Thyroid gland (tissue), 4 donors: ENCODE results near the gene ZCCHC13. TPM values are rescaled to one million over a fixed set of nuclear protein-coding genes. Genes with fewer than 3 reads are reported as not detected.
"Not testable (repeated sequence)": the region's sequence is repeated elsewhere in the genome, so short reads cannot be mapped to it uniquely, and the experiment has no call there.

Source experiments
- DNase-seq, 2 donors: peaks; one replicate each; pipeline ENCODE4 v3.0.0-alpha.2; 2019
- H3K27ac ChIP-seq, 3 donors: fragments of 200-600 bp; sonication (generic); 1 replicate in 2 of 3; 2 replicates in 1 of 3; pipeline ENCODE4 v1.5.1; 2016 to 2019; ENCODE audit warnings: mild to moderate bottlenecking in 1 of 3, moderate library complexity in 1 of 3
- H3K27me3 ChIP-seq: fragments of 200-600 bp; sonication (generic); one replicate; pipeline ENCODE4 v1.5.1; 2019
- H3K36me3 ChIP-seq, 2 donors: fragments of 200-600 bp; sonication (generic); one replicate each; pipeline ENCODE4 v1.5.1; 2016 to 2019
- H3K4me1 ChIP-seq, 2 donors: fragments of 200-600 bp; sonication (generic); one replicate each; pipeline ENCODE4 v1.5.1; 2017 to 2019
- H3K4me3 ChIP-seq, 3 donors: fragments of 200-600 bp; sonication (generic); replicated peaks in 1 of 3; 1 replicate in 2 of 3; 2 replicates in 1 of 3; pipeline ENCODE4 v1.5.1; 2016; ENCODE audit warnings: mild to moderate bottlenecking in 1 of 3
- H3K9me3 ChIP-seq: fragments of 200-600 bp; sonication (generic); one replicate; pipeline ENCODE4 v1.5.1; 2017
- CTCF ChIP-seq, 6 experiments: fragments of 200-600 bp in 3 of 6; fragments of 450-650 bp in 3 of 6; sonication (generic) in 3 of 6; IDR thresholded peaks; one replicate each; pipeline ENCODE4 v1.5.1; 2016 to 2019; ENCODE audit warnings: antibody characterized with exemption in 6 of 6, mild to moderate bottlenecking in 2 of 6, inconsistent platforms in 1 of 6, moderate library complexity in 1 of 6
- POLR2A ChIP-seq, 2 donors: fragments of 450-650 bp; IDR thresholded peaks; one replicate each; pipeline ENCODE4 v1.6.1; 2017; ENCODE audit warnings: antibody characterized with exemption in 2 of 2, mild to moderate bottlenecking in 2 of 2, moderate library complexity in 1 of 2
- WGBS, 2 donors: methylation state at CpG; one replicate each; pipeline ENCODE4 v1.1.5; 2017; 5-methylcytosine and 5-hydroxymethylcytosine counted together
- intact Hi-C: fragments of 100-400 bp; cut with DNase I; formaldehyde crosslinking; loops from one replicate; pipeline ENCODE4 v1.15.1; 2023
- total RNA-seq, 4 donors: library from RNA; depleted of rRNA; stranded (reverse); fragments of >200 nt; gene quantifications; one replicate each; pipeline ENCODE4 v1.2.3, GENCODE V29; 2016

ZCCHC13 gene
- total RNA-seq, 4 donors from 2014 or later, result not detected

- no peaks in the 10 kb centered on the region for H3K4me1 ChIP-seq
- H3K4me3 ChIP-seq, result no peak overlapping the region
- intact Hi-C loops, result no loop called here
- no peaks in the 10 kb centered on the region for H3K27me3 ChIP-seq
- no peaks in the 10 kb centered on the region for H3K36me3 ChIP-seq
- no peak for DNase-seq
- no peak overlapping the region for H3K27ac ChIP-seq
- TF ChIP-seq POLR2A (IDR thresholded peaks at IDR 0.05) (no peak), CTCF (IDR thresholded peaks at IDR 0.05) (no peak)
- H3K9me3 ChIP-seq, result no peaks in the 10 kb centered on the region
Measured at GRCh38 chrX:74338852-74339251, 34.9 kb downstream of the ZCCHC13 start.

DNA sequence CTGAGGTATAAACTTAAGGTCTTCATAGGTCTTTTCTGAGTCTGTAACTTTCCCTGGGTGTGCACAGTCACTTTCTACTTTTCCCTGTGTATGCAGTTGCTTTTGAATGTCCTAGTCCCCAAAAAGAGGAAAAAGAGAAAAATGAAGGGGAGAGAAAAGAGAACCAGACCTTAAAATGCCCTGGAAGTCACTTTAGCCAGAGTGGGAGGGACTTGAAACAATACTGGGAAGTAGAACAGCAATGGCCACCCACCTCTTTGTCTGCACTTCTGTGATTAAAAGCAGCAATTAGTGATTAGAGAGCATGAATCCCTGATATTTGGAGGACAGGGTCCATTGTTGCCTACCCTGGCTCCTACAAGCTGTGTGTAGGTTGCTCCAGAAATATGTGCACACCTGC lies 36.1 kb downstream of the ZCCHC13 start:
- no peaks in the 10 kb centered on the region for H3K4me1 ChIP-seq
- no peak overlapping the region for H3K4me3 ChIP-seq
- no peaks in the 10 kb centered on the region for H3K9me3 ChIP-seq
- no peak for TF ChIP-seq CTCF (IDR thresholded peaks at IDR 0.05)
- no peak for TF ChIP-seq POLR2A (IDR thresholded peaks at IDR 0.05)
- no peak for DNase-seq
- H3K36me3 ChIP-seq, result no peaks in the 10 kb centered on the region
- intact Hi-C loops, result no loop called here
- no peak overlapping the region for H3K27ac ChIP-seq
- H3K27me3 ChIP-seq, result no peaks in the 10 kb centered on the region

- intact Hi-C loops, H3K4me1 ChIP-seq, H3K27me3 ChIP-seq, DNase-seq, H3K27ac ChIP-seq, H3K4me3 ChIP-seq, H3K9me3 ChIP-seq, H3K36me3 ChIP-seq: not testable (repeated sequence)
- WGBS, 2 donors, result 91 to 92% methylated on average over 2 to 5 of the region's 5 CpGs
Measured at GRCh38 chrX:74342211-74342610, 38.2 kb downstream of the ZCCHC13 start.

DNA sequence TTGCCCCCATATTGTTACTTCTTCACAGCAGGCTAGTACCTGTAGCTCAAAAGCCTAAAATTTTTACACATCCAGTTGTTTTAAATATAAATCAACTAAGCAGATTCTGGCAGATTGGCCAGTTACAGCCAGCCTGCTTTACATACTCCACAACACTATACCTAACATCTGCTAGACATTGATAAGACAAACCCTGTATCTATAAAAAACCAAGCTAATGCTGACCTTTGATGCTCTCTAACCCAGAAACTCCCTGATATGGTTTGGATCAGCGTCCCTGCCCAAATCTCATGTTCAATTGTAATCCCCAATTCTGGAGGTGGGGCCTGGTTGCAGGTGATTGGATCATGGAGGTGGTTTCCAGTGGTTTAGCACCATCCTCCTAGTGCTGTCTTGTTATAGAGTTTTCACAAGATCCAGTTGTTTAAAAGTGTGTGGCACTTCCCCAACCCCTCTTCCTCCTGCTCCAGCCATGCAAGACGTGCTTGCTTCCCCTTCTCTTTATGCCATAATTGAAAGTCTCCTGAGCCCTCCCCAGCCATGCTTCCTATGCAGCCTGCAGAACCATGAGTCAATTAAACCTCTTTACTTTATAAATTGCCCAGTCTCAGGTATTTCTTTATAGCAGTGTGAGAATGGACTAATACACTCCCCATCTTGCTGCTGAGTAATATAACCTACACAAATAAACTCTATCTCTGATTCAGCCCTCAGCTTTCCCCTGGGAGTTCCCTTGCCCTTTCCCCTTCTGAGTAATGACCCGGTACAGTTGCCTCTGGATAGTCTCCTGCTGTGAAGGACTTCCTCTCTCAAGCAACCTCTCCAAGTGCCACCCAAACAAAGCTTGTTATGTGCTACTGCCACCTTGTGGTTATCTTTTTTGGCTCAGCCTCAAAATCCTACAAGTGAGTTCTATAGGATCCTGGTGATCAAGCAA lies 39.6 kb downstream of the ZCCHC13 start:
- Histone ChIP-seq H3K27ac (no peak overlapping the region), H3K9me3 (no peaks in the 10 kb centered on the region), H3K36me3 (no peaks in the 10 kb centered on the region), H3K4me1 (no peaks in the 10 kb centered on the region), H3K4me3 (no peak overlapping the region), H3K27me3 (no peaks in the 10 kb centered on the region)
- WGBS, 2 donors, result 48% methylated on average over 3 of the region's 3 CpGs
- TF ChIP-seq CTCF (IDR thresholded peaks at IDR 0.05) (peak in 4 of 6 experiments; percentile 52 to 69 (median 57)), POLR2A (IDR thresholded peaks at IDR 0.05) (no peak)
- intact Hi-C loops, result no loop called here
- peak; percentile 44 to 57 for DNase-seq

- Histone ChIP-seq H3K4me1 (no peaks in the 10 kb centered on the region), H3K27me3 (no peaks in the 10 kb centered on the region), H3K9me3 (no peaks in the 10 kb centered on the region), H3K4me3 (no peak overlapping the region), H3K27ac (no peak overlapping the region), H3K36me3 (no peaks in the 10 kb centered on the region)
- WGBS, 2 donors, result 59 to 62% methylated on average over 2 to 4 of the region's 4 CpGs
- intact Hi-C loops, result no loop called here
- no peak for TF ChIP-seq POLR2A (IDR thresholded peaks at IDR 0.05)
- no peak for DNase-seq
Measured at GRCh38 chrX:74344280-74344622, 40.3 kb downstream of the ZCCHC13 start.

GRCh38 chrX:74346088-74346487 lies 42.1 kb downstream of the ZCCHC13 start:
- DNase-seq, result no peak
- H3K4me1 ChIP-seq, result no peaks in the 10 kb centered on the region
- no peaks in the 10 kb centered on the region for H3K9me3 ChIP-seq
- TF ChIP-seq POLR2A (IDR thresholded peaks at IDR 0.05), result no peak
- no peak for TF ChIP-seq CTCF (IDR thresholded peaks at IDR 0.05)
- WGBS, 2 donors, result 70% methylated on average over 1 to 2 of the region's 2 CpGs
- no peaks in the 10 kb centered on the region for H3K27me3 ChIP-seq
- H3K27ac ChIP-seq, result no peak overlapping the region
- H3K36me3 ChIP-seq, result no peaks in the 10 kb centered on the region
- H3K4me3 ChIP-seq, result no peak overlapping the region
- intact Hi-C loops, result loop anchor here (5.0 kb wide), 1 partner anchor 489 kb away; no protein-coding TSS in a partner anchor
